K562 (cell line): Measurements from ENCODE around the gene ACADM. TPM values are rescaled to one million over a fixed set of nuclear protein-coding genes. Genes with fewer than 3 reads are reported as not detected.

ENCODE experiments used
- ARID2 ChIP-seq: fragments of 450-650 bp; IDR thresholded peaks from 2 replicates; pipeline ENCODE4 v1.6.1; 2017; ENCODE audit warnings: antibody characterized with exemption, mild to moderate bottlenecking
- CBFA2T3 ChIP-seq: fragments of 450-650 bp; IDR thresholded peaks from 2 replicates; pipeline ENCODE4 v1.6.1; 2017
- CHD2 ChIP-seq: IDR thresholded peaks from 2 replicates; pipeline ENCODE4 v1.6.1; 2011; ENCODE audit warnings: low read depth, low read length
- E2F3 ChIP-seq: fragments of 250-450 bp; sonication (Bioruptor Pico); IDR thresholded peaks from 2 replicates; pipeline ENCODE4 v1.4.0; 2020; ENCODE audit warnings: mild to moderate bottlenecking
- ELF2 ChIP-seq: fragments of 250-450 bp; sonication (Bioruptor Pico); IDR thresholded peaks from 2 replicates; pipeline ENCODE4 v1.5.0; 2021; ENCODE audit warnings: mild to moderate bottlenecking
- HMG20A ChIP-seq: fragments of 450-650 bp; formaldehyde crosslinking; conservative IDR thresholded peaks from 2 replicates; pipeline ENCODE4 v1.4.0; 2020; ENCODE audit warnings: mild to moderate bottlenecking, mixed read lengths
- MCM3 ChIP-seq: fragments of 450-650 bp; IDR thresholded peaks from 2 replicates; pipeline ENCODE4 v1.6.1; 2016
- NFYB ChIP-seq: IDR thresholded peaks from 2 replicates; pipeline ENCODE4 v1.6.1; 2011; ENCODE audit warnings: mild to moderate bottlenecking, moderate library complexity; ENCODE audit not compliant: insufficient read length; ENCODE audit errors: extremely low read depth
- PTRF ChIP-seq: fragments of 450-650 bp; IDR thresholded peaks from 2 replicates; pipeline ENCODE4 v1.6.1; 2016; ENCODE audit warnings: mild to moderate bottlenecking, missing genetic modification characterization, missing compliant biosample characterization
- RFX5 ChIP-seq: IDR thresholded peaks from 2 replicates; pipeline ENCODE4 v1.6.1; 2011; ENCODE audit warnings: low read depth, mild to moderate bottlenecking, improper control_type of control experiment, low read length
- SIN3B ChIP-seq: fragments of 450-650 bp; IDR thresholded peaks from 2 replicates; pipeline ENCODE4 v1.6.1; 2017; ENCODE audit warnings: low read depth, mild to moderate bottlenecking, moderate library complexity
- SNAPC5 ChIP-seq: fragments of 250-450 bp; sonication (Bioruptor Pico); IDR thresholded peaks from 2 replicates; pipeline ENCODE4 v1.8.0; 2021; ENCODE audit warnings: moderate library complexity, mild to moderate bottlenecking, inconsistent platforms
- USF1 ChIP-seq: sonication (generic); formaldehyde crosslinking; IDR thresholded peaks from 2 replicates; pipeline ENCODE4 v1.9.0; 2022; ENCODE audit warnings: mild to moderate bottlenecking, missing genetic modification reagents
- ZNF316 ChIP-seq: fragments of 450-650 bp; IDR thresholded peaks from 2 replicates; pipeline ENCODE4 v1.6.1; 2016
- ZNF318 ChIP-seq, 2 experiments: fragments of 450-650 bp; IDR thresholded peaks; 2 replicates each; pipeline ENCODE4 v1.6.1; 2016; ENCODE audit warnings: mild to moderate bottlenecking in 2 of 2, borderline replicate concordance in 1 of 2, low read depth in 1 of 2, moderate library complexity in 1 of 2
- ZNF561 ChIP-seq: fragments of 450-650 bp; formaldehyde crosslinking; conservative IDR thresholded peaks from 2 replicates; pipeline ENCODE4 v1.4.0; 2020; ENCODE audit warnings: mild to moderate bottlenecking, moderate library complexity
- ZNF764 ChIP-seq: fragments of 250-450 bp; sonication (Bioruptor Pico); IDR thresholded peaks from 2 replicates; pipeline ENCODE4 v1.4.0; 2020; ENCODE audit warnings: low read depth, mild to moderate bottlenecking, moderate library complexity
- polyA plus RNA-seq, 8 experiments: library from polyadenylated mRNA; depleted of rRNA in 4 of 8; stranded (reverse) in 5 of 8; unstranded in 3 of 8; fragments of >200 nt; fragmentation: Nextera tagmentation in 2 of 8; fragmentation: Illumina TruSeq in 1 of 8; extraction: Ambion mirVana in 2 of 8; extraction: Trizol in 1 of 8; gene quantifications; 2 replicates each; pipeline versions ENCODE4 v1.2.1 to v1.2.3, GENCODE V29; 2011 to 2014; ENCODE audit warnings: inconsistent platforms in 1 of 8, missing spikeins in 1 of 8
- total RNA-seq, 7 experiments: library from RNA; depleted of rRNA in 6 of 7; stranded (reverse); fragments of >200 nt in 6 of 7; fragmentation: Illumina TruSeq in 2 of 7; extraction: Trizol in 2 of 7; gene quantifications; 2 replicates each; pipeline versions ENCODE4 v1.2.1 to v1.2.3, GENCODE V29; 2011 to 2021; ENCODE audit warnings: low replicate concordance in 1 of 7
- TF ChIP-seq, protein P1 (sequence below): sonication (generic); formaldehyde crosslinking; IDR thresholded peaks from 2 replicates; pipeline ENCODE4 v1.8.0; 2022; ENCODE audit warnings: missing genetic modification reagents, mild to moderate bottlenecking, borderline replicate concordance

Gene ACADM
- total and polyA plus RNA-seq, 9 of the 15 experiments (the other 6 are each of a cell fraction or from before 2014, with no cell fraction given), result 82.5 to 156 (median 123) TPM

- TF ChIP-seq SNAPC5 (CRISPR knock-in tag), result no peak
- peak; percentile 55; the same call in 1 of the 2 replicates for TF ChIP-seq HMG20A
- TF ChIP-seq CHD2, result peak; percentile 70
- 0 out of 2 replicates have a peak, but pooled peaks have one; percentile 29 for TF ChIP-seq ZNF316
- TF ChIP-seq E2F3 (CRISPR knock-in tag), result peak; percentile 67; the same call in 1 of the 2 replicates
- no peak; the same call in 1 of the 2 replicates for TF ChIP-seq CBFA2T3
- TF ChIP-seq ZNF561 (CRISPR knock-in tag), result no peak; the same call in 1 of the 2 replicates
- TF ChIP-seq NFYB, result no peak
- peak; percentile 76; the same call in 1 of the 2 replicates for TF ChIP-seq ELF2 (CRISPR knock-in tag)
- TF ChIP-seq SIN3B, result no peak; the same call in 1 of the 2 replicates
- TF ChIP-seq ARID2, result 0 out of 2 replicates have a peak, but pooled peaks have one; percentile 16
- TF ChIP-seq ZNF318 (IDR thresholded peaks at IDR 0.05; ENCODE audit: borderline replicate concordance in 1 of 2, low read depth in 1 of 2), result no peak
- no peak for TF ChIP-seq RFX5
- peak; percentile 64; the same call in 1 of the 2 replicates for TF ChIP-seq USF1 (CRISPR knock-in tag)
- no peak for TF ChIP-seq MCM3
- no peak for TF ChIP-seq PTRF (tag)
- TF ChIP-seq ZNF764 (CRISPR knock-in tag), result no peak
- TF ChIP-seq, protein P1, sequence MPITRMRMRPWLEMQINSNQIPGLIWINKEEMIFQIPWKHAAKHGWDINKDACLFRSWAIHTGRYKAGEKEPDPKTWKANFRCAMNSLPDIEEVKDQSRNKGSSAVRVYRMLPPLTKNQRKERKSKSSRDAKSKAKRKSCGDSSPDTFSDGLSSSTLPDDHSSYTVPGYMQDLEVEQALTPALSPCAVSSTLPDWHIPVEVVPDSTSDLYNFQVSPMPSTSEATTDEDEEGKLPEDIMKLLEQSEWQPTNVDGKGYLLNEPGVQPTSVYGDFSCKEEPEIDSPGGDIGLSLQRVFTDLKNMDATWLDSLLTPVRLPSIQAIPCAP (CRISPR knock-in tag), result no peak
Measured at GRCh38 chr1:75796376-75797272, 72.1 kb downstream of the ACADM start, which contains the start of gene MSH4 (continued).
